NCI-H2227 (cell line): Measurements from ENCODE around the gene SFN.
"Not testable (repeated sequence)": the region's sequence is repeated elsewhere in the genome, so short reads cannot be mapped to it uniquely, and the experiment has no call there.

ENCODE experiments used
- DNase-seq: peaks from one replicate; lab custom pipeline; 2025; ENCODE audit not compliant: unreplicated experiment; lab: John Stamatoyannopoulos, UW

The SFN gene

GRCh38 chr1:26862781-26863684 is at the start of gene SFN:
Gene SFN, plus strand, starts transcription at chr1:26863149. Its CDS starts 64 bp downstream, at chr1:26863213.
- DNase-seq = no peak

GRCh38 chr1:26814377-26814776 is 48.6 kb upstream of the SFN start:
- no peak for DNase-seq

- DNase-seq = no peak
Measured at GRCh38 chr1:26814893-26815292, 48.1 kb upstream of the SFN start.

GRCh38 chr1:26820784-26821269 is 42.1 kb upstream of the SFN start:
- no peak for DNase-seq

- DNase-seq = no peak
Measured at GRCh38 chr1:26822737-26823395, 40.1 kb upstream of the SFN start.

GRCh38 chr1:26824731-26825130 is 38.2 kb upstream of the SFN start:
- no peak for DNase-seq

GRCh38 chr1:26826261-26827105 is 36.5 kb upstream of the SFN start, which contains the start of gene ZDHHC18:
Gene ZDHHC18, plus strand, starts transcription at chr1:26826688. Its CDS starts 117 bp downstream, at chr1:26826805.
- DNase-seq = peak; percentile 82

- no peak for DNase-seq
Measured at GRCh38 chr1:26827106-26827604, 35.8 kb upstream of the SFN start.

GRCh38 chr1:26827663-26828062 is 35.3 kb upstream of the SFN start:
- DNase-seq = no peak

- no peak for DNase-seq
Measured at GRCh38 chr1:26828411-26828991, 34.4 kb upstream of the SFN start.

- DNase-seq = no peak
Measured at GRCh38 chr1:26829184-26829911, 33.6 kb upstream of the SFN start.

GRCh38 chr1:26831059-26831458 is 31.9 kb upstream of the SFN start:
- no peak for DNase-seq

GRCh38 chr1:26831546-26832248 is 31.3 kb upstream of the SFN start:
- no peak for DNase-seq

- no peak for DNase-seq
Measured at GRCh38 chr1:26832249-26832960, 30.5 kb upstream of the SFN start.

- peak; percentile 51 for DNase-seq
Measured at GRCh38 chr1:26833432-26834405, 29.2 kb upstream of the SFN start.

GRCh38 chr1:26837665-26838064 is 25.3 kb upstream of the SFN start:
- DNase-seq = not testable (repeated sequence)
